ENCODE results near the gene PRKAG2. TPM values are rescaled to one million over a fixed set of nuclear protein-coding genes. Genes with fewer than 3 reads are reported as not detected.

The PRKAG2 gene
- total and polyA plus RNA-seq, 2 of the 13 experiments (the other 11 are each of a cell fraction or from before 2014, with no cell fraction given) = 0.90 to 1.3 TPM

GRCh38 chr7:151815419-151815818, 61.5 kb downstream of the PRKAG2 start:
- in situ Hi-C loops (cut with HindIII; ENCODE audit: extremely low pct_ligation_motif_present, low pct_unique_long_range_greater_than_20kb) = no loop called here
- DNase-seq (ENCODE audit: low spot score) = no peak
- POLR2A ChIA-PET = no interaction called here

More at GRCh38 chr7:151815419-151815818, 61.5 kb downstream of the PRKAG2 start:
- Histone ChIP-seq H2AFZ (ENCODE audit: low read length) (no peak overlapping the region), H3K9me3 (ENCODE audit: low read length) (no peaks in the 10 kb centered on the region), H3K27ac (ENCODE audit: extremely low read length, insufficient read depth, low read length) (no peak overlapping the region), H3K4me1 (ENCODE audit: insufficient read depth, low read length) (no peaks in the 10 kb centered on the region; the same call in 1 of the 2 replicates), H3K4me3 (replicated peaks in 1 of 3; ENCODE audit: insufficient read depth in 1 of 3, low read depth in 2 of 3, low read length in 3 of 3) (no peak overlapping the region), H3K4me2 (ENCODE audit: low read depth, low read length) (no peak overlapping the region), H3K9ac (ENCODE audit: insufficient read depth, low read depth, low read length) (no peak overlapping the region), H3K79me2 (ENCODE audit: insufficient read depth, low read length) (no peaks in the 10 kb centered on the region), H3K36me3 (replicated peaks in 1 of 2; ENCODE audit: control insufficient read depth in 1 of 2, insufficient read depth in 2 of 2, low read length in 2 of 2) (no peaks in the 10 kb centered on the region), H3K27me3 (ENCODE audit: control insufficient read depth in 1 of 2, insufficient read depth in 2 of 2, low read length in 2 of 2) (peaks cover 5 to 45% of the 10 kb centered on the region in 2 experiments; a peak in 3 of 5 replicates), H4K20me1 (ENCODE audit: insufficient read depth, low read length) (no peaks in the 10 kb centered on the region)
- CTCF ChIA-PET (ENCODE audit: low intra/inter-chr PET ratio, low total read pairs) = no interaction called here
- TF ChIP-seq ATF7 (IDR thresholded peaks at IDR 0.05) = no peak
- TF ChIP-seq ATF7 (CRISPR knock-in tag; IDR thresholded peaks at IDR 0.05) = no peak
- TF ChIP-seq ZEB1 (IDR thresholded peaks at IDR 0.05; ENCODE audit: insufficient replicate concordance, low read depth) = no peak
- no peak for TF ChIP-seq ARNTL (CRISPR knock-in tag; IDR thresholded peaks at IDR 0.05)
- TF ChIP-seq ZBTB7B (CRISPR knock-in tag; IDR thresholded peaks at IDR 0.05) = no peak
- TF ChIP-seq MXD4 (CRISPR knock-in tag; IDR thresholded peaks at IDR 0.05) = no peak
- no peak for TF ChIP-seq TCF12 (IDR thresholded peaks at IDR 0.05)
- TF ChIP-seq TCF12 (CRISPR knock-in tag; IDR thresholded peaks at IDR 0.05) = no peak
- TF ChIP-seq ATM (IDR thresholded peaks at IDR 0.05; ENCODE audit: borderline replicate concordance) = no peak
- no peak for TF ChIP-seq ZNF382 (CRISPR knock-in tag; IDR thresholded peaks at IDR 0.05; ENCODE audit: borderline replicate concordance)
- no peak for TF ChIP-seq YY1 (IDR thresholded peaks at IDR 0.05; ENCODE audit: insufficient read depth, insufficient replicate concordance, low read depth, low read length)
- TF ChIP-seq NKX3-1 (CRISPR knock-in tag; IDR thresholded peaks at IDR 0.05) = no peak
- no peak for TF ChIP-seq NRL (CRISPR knock-in tag; IDR thresholded peaks at IDR 0.05; ENCODE audit: borderline replicate concordance)
- TF ChIP-seq ZBTB34 (CRISPR knock-in tag; IDR thresholded peaks at IDR 0.05) = no peak
- TF ChIP-seq RCOR2 (CRISPR knock-in tag; IDR thresholded peaks at IDR 0.05) = no peak
- no peak for TF ChIP-seq ELF1 (CRISPR knock-in tag; IDR thresholded peaks at IDR 0.05)
- no peak for TF ChIP-seq SOX5 (CRISPR knock-in tag; IDR thresholded peaks at IDR 0.05; ENCODE audit: borderline replicate concordance)
- TF ChIP-seq HOXA7 (CRISPR knock-in tag; IDR thresholded peaks at IDR 0.05) = no peak
- TF ChIP-seq HNRNPL (IDR thresholded peaks at IDR 0.05; ENCODE audit: low read depth, low read length) = no peak
- ATAC-seq (no peak), FAIRE-seq (no peak)
- BruUV-seq (replicated peaks) = no TSS peak
- WGBS (ENCODE audit: low lambda C conversion rate) = 28% methylated on average over 5 of the region's 5 CpGs
- intact Hi-C loops (cut with micrococcal nuclease; ENCODE audit: unreplicated experiment) = no loop called here
